Skeletal muscle cell (primary cell): ENCODE data around the gene TEX13B.

ENCODE experiments used
- DNase-seq: peaks from one replicate; pipeline ENCODE4 v3.0.0-alpha.2; 2010; ENCODE audit warnings: low read depth
- H3K4me3 ChIP-seq: 2 replicates; pipeline ENCODE4 v1.5.1; 2011; ENCODE audit warnings: low read depth, mild to moderate bottlenecking, control low read depth, low read length, moderate library complexity

TEX13B gene

GRCh38 chrX:107982356-107982755, at the start of gene TEX13B:
TSS of gene TEX13B (minus strand) at chrX:107982370. CDS start at chrX:107982127, 243 bp downstream.
- DNase-seq = no peak
- H3K4me3 ChIP-seq = no peak within 1 kb of the TSS

DNA sequence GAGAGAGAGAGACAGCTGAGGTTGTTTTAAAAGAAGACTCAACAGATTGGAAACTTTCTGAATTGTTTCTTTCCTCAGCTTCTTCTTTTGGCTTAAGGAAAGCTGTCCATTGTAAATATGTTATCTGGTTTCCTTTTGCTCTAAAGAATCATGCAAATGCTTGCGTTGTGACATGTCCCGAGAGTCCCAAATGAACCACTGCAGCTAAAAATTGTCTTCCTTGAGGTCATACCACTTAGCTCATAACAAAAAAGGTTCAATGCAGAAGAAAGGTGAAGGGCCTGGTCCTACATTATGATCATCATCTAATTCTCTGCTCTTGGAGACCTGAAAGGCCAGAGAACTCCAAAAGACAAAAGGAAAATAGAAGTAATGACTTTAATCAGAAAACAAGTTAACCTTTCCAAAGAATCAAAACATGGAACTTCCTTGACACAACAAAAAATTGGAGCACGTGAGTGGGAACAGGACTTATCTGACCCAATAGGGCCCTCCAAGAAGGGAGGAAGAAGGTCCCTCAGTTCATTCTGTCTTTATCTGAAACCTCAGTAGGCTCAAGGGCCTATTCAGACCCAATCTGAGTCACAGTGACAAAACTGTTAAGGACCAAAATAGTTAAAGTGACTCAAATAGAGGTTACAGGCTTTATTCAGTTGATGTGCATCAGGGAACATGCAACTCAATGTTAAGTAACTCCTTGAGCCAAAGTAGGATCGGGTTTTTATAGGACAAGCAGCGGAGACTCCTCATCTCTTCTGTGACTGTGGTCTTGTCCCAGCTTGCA, 48.0 kb upstream of the TEX13B start:
- H3K4me3 ChIP-seq = no peak overlapping the region
- no peak for DNase-seq

- no peak overlapping the region for H3K4me3 ChIP-seq
- DNase-seq = no peak
These were observed 46.7 kb upstream of the TEX13B start for GRCh38 chrX:108028854-108029253.

DNA sequence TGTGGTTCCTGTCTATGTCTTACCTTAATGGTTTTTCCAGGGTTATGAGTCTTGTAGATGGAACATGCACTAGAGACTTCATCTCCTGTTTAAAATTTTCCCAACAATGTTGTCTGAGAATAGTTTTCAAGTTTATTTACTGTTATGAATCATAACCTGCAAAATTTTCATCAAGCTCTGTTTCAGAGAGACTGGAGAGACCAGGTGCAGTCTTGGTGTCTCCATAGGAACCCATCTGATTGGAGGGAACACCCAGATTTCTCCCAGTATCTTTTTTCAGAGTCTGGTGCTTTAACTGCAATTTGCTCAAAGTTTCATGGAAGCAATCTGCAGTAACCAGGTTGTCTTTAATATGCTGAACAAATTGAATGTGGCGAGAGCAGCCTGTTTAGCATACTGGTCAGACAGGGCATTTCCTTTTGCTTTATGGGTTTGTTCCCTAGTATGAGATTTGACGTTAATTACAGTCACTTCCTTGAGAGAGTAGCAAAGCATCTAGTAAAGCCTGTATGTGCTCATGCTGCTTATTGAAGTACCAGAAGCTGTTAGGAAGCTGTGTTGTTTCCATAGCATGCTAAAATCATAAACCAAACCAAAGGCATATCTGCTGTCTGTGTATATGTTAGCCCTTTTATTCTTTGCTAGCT, 43.9 kb upstream of the TEX13B start:
- no peak for DNase-seq
- H3K4me3 ChIP-seq = no peak overlapping the region

DNA sequence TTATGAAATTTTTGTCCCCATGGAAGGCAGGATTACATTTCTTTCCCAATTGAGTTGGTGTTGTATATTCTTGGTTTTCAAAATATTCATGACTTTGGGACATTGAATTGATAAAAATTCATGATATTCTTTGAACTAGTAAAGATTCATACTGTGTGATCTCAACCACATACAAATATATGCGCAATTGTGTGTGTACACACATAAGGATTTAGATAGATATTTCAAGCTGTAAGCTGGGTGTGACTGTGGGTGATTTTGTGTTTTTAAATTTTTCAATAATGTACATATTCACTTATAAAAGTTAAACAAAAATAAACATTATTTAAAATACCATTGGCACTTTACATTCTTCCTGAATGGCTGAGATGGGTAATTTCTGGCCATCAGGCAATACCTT, 43.2 kb upstream of the TEX13B start:
- no peak overlapping the region for H3K4me3 ChIP-seq
- no peak for DNase-seq

DNA sequence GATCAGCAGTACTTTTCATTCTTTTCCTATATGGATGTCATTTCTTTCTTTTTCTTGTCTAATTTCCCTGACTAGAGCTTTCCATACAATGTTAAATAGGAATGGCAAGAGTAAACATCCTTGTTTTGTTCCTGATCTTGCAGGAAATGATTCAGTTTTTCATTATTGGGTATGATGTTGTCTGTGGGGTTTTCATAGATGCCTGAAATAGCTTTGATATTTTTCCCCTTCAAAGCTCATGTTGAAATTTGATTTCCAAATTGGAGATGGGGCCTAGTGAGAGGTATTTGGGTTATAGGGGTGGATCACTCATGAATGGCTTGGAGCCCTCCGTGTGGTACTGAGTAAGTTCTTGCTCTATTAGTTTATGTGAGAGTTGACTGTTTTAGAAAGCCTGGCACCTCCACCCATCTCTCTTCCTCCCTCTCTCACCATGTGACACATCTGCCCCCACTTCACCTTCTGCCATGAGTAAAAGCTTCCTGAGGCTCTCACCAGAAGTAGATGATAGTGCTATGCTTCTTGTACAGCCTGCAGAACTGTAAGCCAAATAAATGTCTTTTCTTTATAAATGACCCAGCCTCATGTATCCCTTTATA, 40.4 kb upstream of the TEX13B start:
- no peak overlapping the region for H3K4me3 ChIP-seq
- no peak for DNase-seq

- H3K4me3 ChIP-seq = no peak overlapping the region
- DNase-seq = no peak
These were observed 38.5 kb upstream of the TEX13B start for GRCh38 chrX:108020631-108021030.

DNA sequence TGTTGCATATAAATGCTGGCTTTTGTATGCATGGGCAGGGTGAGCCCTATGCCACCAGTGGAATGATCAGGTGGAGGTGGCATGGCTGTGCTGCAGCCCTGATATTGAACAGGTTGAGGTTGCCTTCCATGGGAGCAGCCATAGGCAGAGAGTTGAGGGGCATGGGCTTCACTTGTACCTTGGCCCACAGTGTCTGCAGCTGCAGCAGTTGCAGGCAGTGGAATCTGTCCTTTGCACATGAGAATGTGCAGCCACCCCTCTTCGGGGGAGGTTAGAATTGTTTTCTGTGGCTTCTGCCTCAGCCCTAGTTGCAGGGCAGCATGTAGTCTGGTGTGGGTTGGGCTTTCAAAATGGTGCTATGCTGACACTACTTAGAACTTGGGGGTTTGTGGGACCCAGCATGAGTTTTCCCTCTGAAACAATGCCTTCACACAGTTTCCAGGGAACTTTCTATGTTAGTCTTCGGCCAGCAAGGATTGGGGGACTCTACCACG, 37.3 kb upstream of the TEX13B start:
- no peak overlapping the region for H3K4me3 ChIP-seq
- DNase-seq = no peak

DNA sequence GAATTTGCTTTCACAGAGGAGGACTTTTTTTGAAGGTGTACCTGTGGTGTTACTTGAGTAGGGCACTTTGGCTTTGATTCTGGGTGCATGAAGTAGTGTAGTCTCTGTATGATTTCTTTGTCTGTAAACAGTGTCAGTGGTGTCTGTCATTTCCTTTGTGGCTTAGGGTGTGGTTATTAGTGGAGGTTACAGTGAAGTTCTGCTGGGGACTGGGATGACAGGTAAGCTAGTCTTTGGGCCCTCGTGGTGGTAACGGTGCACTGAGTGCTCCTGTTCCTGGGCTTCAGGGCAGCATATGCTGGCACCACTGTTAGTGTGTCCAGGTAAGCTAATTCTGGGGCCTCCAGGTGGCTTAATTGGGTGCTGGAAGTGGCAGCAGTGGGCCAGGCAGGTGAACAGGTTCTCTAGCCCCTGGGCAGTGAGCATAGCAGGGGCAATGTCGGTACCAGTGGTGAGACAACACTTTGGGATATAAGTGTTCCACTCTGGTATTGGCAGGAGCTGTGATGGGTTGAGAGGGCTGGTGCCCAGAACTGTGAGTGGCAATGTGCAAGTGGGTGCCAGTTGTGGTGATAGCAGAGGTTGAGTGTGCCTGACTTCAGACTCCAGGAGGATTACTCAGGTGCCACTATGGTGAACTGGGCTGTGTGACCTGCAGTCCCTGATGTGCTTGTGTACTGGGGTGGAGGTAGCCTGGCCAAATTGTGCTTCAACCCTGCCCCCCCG, 36.6 kb upstream of the TEX13B start:
- H3K4me3 ChIP-seq = no peak overlapping the region

GRCh38 chrX:108001218-108001814, 19.1 kb upstream of the TEX13B start:
- no peak for DNase-seq
- no peak overlapping the region for H3K4me3 ChIP-seq

More for the DNA sequence above, 36.6 kb upstream of the TEX13B start:
- no peak for DNase-seq

DNA sequence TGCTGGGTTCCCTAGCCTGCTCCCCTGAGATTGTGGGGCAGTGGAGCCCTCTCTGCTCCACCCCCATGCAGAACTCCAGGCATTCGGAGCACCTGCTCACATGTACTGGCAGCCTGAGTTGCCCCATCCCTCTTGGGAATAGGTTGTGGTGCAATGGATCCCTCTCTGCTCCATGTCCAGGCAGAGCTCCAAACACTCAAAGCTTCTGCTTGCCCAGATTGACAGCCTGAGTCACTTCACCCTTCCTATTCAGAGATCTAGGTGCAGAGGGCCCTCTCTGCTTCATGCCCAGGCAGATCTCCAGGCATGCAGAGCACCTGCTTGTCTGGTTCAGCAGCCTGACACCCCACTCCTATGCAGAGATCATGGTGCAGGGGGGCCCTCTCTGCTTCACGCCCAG, 18.6 kb upstream of the TEX13B start:
- no peak overlapping the region for H3K4me3 ChIP-seq
- DNase-seq = no peak

GRCh38 chrX:107996124-107996523, 14.0 kb upstream of the TEX13B start:
- no peak overlapping the region for H3K4me3 ChIP-seq
- no peak for DNase-seq

- H3K4me3 ChIP-seq = no peak overlapping the region
- DNase-seq = no peak
These were observed 2.9 kb upstream of the TEX13B start for GRCh38 chrX:107985033-107985432.

DNA sequence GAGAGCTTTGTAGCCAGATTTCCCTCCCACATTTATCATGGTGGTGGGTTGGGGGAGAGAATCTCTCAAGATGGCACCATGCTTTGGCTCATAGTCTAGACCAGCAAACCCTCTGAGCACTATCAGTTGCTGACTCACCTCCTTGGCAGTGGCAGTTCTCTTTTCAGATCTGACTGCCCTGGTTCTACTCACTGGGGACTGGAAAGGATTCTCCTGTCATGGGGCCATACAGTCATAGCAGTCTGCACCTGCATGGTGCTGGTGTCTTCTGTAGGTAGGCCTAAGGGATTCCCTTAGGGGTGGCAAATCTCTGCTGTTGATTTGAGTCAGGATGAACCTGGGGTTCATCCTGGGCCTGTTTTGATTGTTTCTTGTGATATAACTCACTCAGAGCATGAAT, 2.6 kb downstream of the TEX13B start:
- H3K4me3 ChIP-seq = no peak overlapping the region
- no peak for DNase-seq

- no peak overlapping the region for H3K4me3 ChIP-seq
- no peak for DNase-seq
These were observed 3.4 kb downstream of the TEX13B start for GRCh38 chrX:107978707-107979307.

GRCh38 chrX:107978071-107978470, 4.1 kb downstream of the TEX13B start:
- no peak for DNase-seq
- H3K4me3 ChIP-seq = no peak overlapping the region

DNA sequence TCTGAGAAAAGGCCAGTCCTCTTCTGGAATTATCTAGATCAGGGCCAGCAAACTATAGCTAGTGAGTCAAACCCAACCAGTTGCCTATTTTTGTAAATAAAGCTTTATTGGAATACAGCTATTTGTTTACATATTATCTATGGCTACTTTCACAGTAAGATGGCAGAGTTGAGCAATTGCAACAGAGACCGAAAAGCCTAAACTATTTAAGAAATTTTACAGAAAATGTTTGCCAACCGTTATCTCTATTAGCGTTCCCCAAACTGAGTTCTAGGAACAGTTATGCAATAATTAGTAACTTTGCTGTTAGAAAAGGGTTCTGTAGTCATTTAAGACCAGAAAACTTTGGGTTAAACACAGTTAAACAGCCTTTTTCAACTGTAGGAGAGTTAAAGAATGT, 10.5 kb downstream of the TEX13B start:
- no peak for DNase-seq
- H3K4me3 ChIP-seq = no peak overlapping the region

GRCh38 chrX:107970073-107970472, 12.1 kb downstream of the TEX13B start:
- H3K4me3 ChIP-seq = no peak overlapping the region
- no peak for DNase-seq

- no peak overlapping the region for H3K4me3 ChIP-seq
- no peak for DNase-seq
These were observed 13.5 kb downstream of the TEX13B start for GRCh38 chrX:107968623-107969022.
